GM12891 (cell line): ENCODE measurements around the gene BCR.

Source experiments
- POLR2A ChIP-seq: IDR thresholded peaks from 2 replicates; pipeline ENCODE4 v1.6.1; 2011; ENCODE audit warnings: low read depth, low read length, control low read depth
- POLR2AphosphoS5 ChIP-seq: IDR thresholded peaks from 2 replicates; pipeline ENCODE4 v1.6.1; 2011; ENCODE audit warnings: low read depth, low read length, control low read depth
- SPI1 ChIP-seq: IDR thresholded peaks from 2 replicates; pipeline ENCODE4 v1.6.1; 2011; ENCODE audit warnings: low read depth, low read length, control low read depth

DNA sequence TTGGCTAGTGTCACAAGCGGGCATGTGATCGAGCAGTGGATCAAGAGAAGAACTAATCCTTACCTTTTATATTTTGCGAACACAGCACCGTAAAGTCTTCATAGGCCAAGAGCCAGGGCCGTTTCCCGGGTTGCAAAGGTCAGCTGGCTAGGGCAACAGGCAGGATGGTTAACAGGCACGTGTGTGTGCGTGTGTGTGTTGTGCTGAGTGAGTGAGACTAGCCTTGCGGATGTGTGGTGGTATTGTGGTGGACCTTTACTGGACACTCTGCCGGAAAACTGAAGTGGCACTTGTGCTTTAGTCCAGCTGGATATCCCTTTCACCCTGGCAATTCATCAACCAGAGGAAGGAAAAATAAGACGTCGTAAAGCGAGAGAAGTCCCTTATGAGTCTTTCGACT lies 176.7 kb downstream of the BCR start:
- TF ChIP-seq POLR2AphosphoS5: no peak
- TF ChIP-seq POLR2A: no peak
- no peak for TF ChIP-seq SPI1
